Mucosa of descending colon (tissue), 3 donors: Measurements from ENCODE around the gene BUD23. TPM values are rescaled to one million over a fixed set of nuclear protein-coding genes. Genes with fewer than 3 reads are reported as not detected.

Experiments used
- ATAC-seq: fragments of 200-7000 bp; cut with Tn5 transposase; one replicate; pipeline ENCODE4 v1.9.1; 2020; ENCODE audit warnings: mild to moderate bottlenecking, moderate library complexity
- DNase-seq, 3 donors: peaks; one replicate each; pipeline ENCODE4 v3.0.0-alpha.2; 2020
- H3K36me3 ChIP-seq: fragments of 200-600 bp; one replicate; pipeline ENCODE4 v1.8.0; 2021; ENCODE audit warnings: low read depth, mild to moderate bottlenecking
- H3K4me1 ChIP-seq: fragments of 200-600 bp; one replicate; pipeline ENCODE4 v1.8.0; 2021; ENCODE audit warnings: low read depth, mild to moderate bottlenecking
- H3K4me3 ChIP-seq: fragments of 200-600 bp; one replicate; pipeline ENCODE4 v1.8.0; 2021; ENCODE audit warnings: mild to moderate bottlenecking
- H3K9me3 ChIP-seq: fragments of 200-600 bp; one replicate; pipeline ENCODE4 v1.8.0; 2021; ENCODE audit warnings: mild to moderate bottlenecking
- intact Hi-C, 2 donors: fragments of 100-400 bp; cut with DNase I in 1 of 2; cut with micrococcal nuclease in 1 of 2; formaldehyde crosslinking; loops; one replicate each; pipeline versions ENCODE4 v1.11.0 to v1.11.1; 2022; cut with DNase I, micrococcal nuclease
- total RNA-seq, 3 donors: library from RNA; stranded (reverse); fragmentation: NEBNext Ultra II Directional in 2 of 3; extraction: Animal tissue kit (Norgen Biotek cat#: 25700) in 2 of 3; gene quantifications; one replicate each; pipeline versions ENCODE4 v1.2.1 to v1.2.4, GENCODE V29; 2021 to 2023
- TF ChIP-seq, protein P1 (sequence below): fragments of 200-600 bp; IDR thresholded peaks from one replicate; pipeline ENCODE4 v1.8.0; 2022; ENCODE audit warnings: antibody characterized with exemption, mild to moderate bottlenecking
- donor health status: DM: no; HTN: no; CAD: no; lungs with moderate emphysema.
- donor health status: DM: no; HTN: no; CAD: no.
- donor health status: DM: no; HTN: yes; CAD: no.

Gene BUD23
- total RNA-seq, 3 donors from 2014 or later: 38.4 to 61.2 (median 43.0) TPM

DNA sequence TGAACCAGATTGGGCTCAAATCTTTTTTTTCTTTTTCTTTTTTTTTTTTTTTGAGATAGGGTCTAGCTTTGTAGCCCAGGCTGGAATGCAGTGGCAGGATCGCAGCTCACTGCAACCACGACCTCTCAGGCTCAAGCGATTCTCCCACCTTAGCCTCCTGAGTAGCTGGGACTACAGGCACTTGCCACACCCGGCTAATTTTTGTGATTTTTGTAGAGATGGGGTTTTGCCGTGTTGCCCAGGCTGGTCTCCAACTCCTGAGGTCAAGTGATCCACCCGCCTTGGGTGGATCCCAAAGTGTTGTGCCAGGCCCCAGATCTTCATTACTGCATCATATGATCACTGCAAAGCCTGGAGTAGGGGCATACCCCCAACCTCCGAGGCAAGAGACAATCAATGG is 2.9 kb upstream of the BUD23 start:
- peaks cover 26% of the 10 kb centered on the region for H3K4me1 ChIP-seq
- H3K9me3 ChIP-seq: no peaks in the 10 kb centered on the region
- DNase-seq: no peak
- intact Hi-C loops: no loop called here
- TF ChIP-seq, protein P1, sequence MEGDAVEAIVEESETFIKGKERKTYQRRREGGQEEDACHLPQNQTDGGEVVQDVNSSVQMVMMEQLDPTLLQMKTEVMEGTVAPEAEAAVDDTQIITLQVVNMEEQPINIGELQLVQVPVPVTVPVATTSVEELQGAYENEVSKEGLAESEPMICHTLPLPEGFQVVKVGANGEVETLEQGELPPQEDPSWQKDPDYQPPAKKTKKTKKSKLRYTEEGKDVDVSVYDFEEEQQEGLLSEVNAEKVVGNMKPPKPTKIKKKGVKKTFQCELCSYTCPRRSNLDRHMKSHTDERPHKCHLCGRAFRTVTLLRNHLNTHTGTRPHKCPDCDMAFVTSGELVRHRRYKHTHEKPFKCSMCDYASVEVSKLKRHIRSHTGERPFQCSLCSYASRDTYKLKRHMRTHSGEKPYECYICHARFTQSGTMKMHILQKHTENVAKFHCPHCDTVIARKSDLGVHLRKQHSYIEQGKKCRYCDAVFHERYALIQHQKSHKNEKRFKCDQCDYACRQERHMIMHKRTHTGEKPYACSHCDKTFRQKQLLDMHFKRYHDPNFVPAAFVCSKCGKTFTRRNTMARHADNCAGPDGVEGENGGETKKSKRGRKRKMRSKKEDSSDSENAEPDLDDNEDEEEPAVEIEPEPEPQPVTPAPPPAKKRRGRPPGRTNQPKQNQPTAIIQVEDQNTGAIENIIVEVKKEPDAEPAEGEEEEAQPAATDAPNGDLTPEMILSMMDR: no peak
- H3K36me3 ChIP-seq: no peaks in the 10 kb centered on the region
- no peak overlapping the region for H3K4me3 ChIP-seq
- ATAC-seq: no peak

DNA sequence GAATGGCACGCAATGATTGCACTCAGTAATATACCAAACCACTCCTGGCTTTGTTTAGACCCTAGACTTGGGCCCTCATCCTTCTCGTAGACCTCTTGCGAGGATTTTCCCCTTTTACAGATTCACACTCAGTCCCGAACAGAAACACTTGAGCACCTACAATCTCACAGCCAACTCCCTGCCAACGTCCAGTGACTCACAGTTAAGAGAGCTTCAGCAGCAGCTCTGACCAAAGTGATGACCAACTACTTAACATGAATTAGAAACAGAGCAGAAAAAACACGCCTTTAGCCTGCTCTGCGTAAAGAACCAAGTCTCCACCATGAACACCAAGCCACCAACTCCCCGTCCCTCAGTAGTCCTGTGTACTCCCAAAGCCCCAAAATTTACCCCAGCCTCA is 2.4 kb upstream of the BUD23 start:
- Histone ChIP-seq H3K4me1 (peaks cover 26% of the 10 kb centered on the region), H3K9me3 (no peaks in the 10 kb centered on the region), H3K4me3 (no peak overlapping the region), H3K36me3 (no peaks in the 10 kb centered on the region)
- TF ChIP-seq, protein P1: no peak
- ATAC-seq (no peak), DNase-seq (no peak)
- intact Hi-C loops: no loop called here

DNA sequence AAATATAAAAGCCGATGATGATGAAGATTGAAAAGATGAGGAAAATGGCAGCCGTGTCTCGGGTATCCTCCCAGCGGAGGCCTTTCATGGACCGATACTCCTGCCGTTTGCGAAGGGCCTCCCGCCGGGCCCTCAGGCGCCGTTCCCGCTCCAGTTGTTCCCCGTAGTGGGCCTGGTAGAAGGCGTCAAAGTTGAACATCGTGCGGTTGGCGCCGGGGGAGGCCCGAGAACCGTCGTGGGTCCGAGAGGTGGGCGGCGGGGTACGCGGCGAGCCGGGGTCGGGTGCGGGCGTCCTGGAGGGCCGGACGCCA is 697 bp upstream of the BUD23 start:
- DNase-seq: peak in 1 of 3 donors; percentile 44
- Histone ChIP-seq H3K4me3 (peak overlapping the region; percentile 82), H3K4me1 (peaks cover 26% of the 10 kb centered on the region), H3K9me3 (no peaks in the 10 kb centered on the region), H3K36me3 (no peaks in the 10 kb centered on the region)
- TF ChIP-seq, protein P1: no peak
- intact Hi-C loops: no loop called here
- peak; percentile 6 for ATAC-seq

GRCh38 chr7:73683788-73684693 is 644 bp downstream of the BUD23 start:
- ATAC-seq (peak; percentile 25), DNase-seq (peak in 1 of 3 donors; percentile 35)
- peak overlapping the region; percentile 82 for H3K4me3 ChIP-seq
- H3K36me3 ChIP-seq: no peaks in the 10 kb centered on the region
- H3K4me1 ChIP-seq: peaks cover 26% of the 10 kb centered on the region
- intact Hi-C loops: no loop called here
- H3K9me3 ChIP-seq: no peaks in the 10 kb centered on the region
- TF ChIP-seq, protein P1: no peak

DNA sequence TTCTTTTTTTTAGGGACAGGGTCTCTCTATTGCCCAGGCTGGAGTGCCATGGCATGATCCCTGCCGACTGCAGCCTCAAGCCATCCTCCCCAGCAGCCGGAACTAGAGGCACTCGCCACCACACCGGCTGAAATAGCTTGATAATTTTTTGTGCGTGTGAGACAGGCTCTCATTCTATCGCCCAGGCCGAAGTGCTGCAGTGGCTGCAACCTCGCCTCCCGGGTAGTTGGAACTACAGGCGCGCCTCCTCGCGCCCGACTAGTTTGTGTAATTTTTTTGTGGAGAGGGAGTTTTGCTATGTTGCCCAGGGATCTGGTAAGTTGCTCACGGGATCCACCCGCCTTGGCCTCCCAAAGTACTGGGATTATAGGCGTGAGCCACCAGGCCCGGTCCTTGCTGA is 1.9 kb downstream of the BUD23 start:
- Histone ChIP-seq H3K4me1 (peaks cover 26% of the 10 kb centered on the region), H3K4me3 (no peak overlapping the region), H3K36me3 (peaks cover 7% of the 10 kb centered on the region), H3K9me3 (no peaks in the 10 kb centered on the region)
- DNase-seq (no peak), ATAC-seq (no peak)
- intact Hi-C loops: no loop called here
- TF ChIP-seq, protein P1: no peak
